Fibroblast of pulmonary artery (primary cell): Measurements from ENCODE around the gene ATP6V1G2.
A peak's percentile ranks its signal among the peaks of the same experiment; 100 is the strongest.
"Not testable (repeated sequence)": the region's sequence is repeated elsewhere in the genome, so short reads cannot be mapped to it uniquely, and the experiment has no call there.

Source experiments
- DNase-seq: peaks from one replicate; pipeline ENCODE4 v3.0.0-alpha.2; 2010; ENCODE audit warnings: low read depth
- H3K4me3 ChIP-seq: replicated peaks from 2 replicates; pipeline ENCODE4 v1.5.1; 2011; ENCODE audit warnings: low read depth, mild to moderate bottlenecking, control low read depth, low read length, moderate library complexity
- CTCF ChIP-seq: IDR thresholded peaks from 2 replicates; pipeline ENCODE4 v1.5.1; 2011; ENCODE audit warnings: mild to moderate bottlenecking, control low read depth, low read length, inconsistent platforms; ENCODE audit errors: missing control alignments

The ATP6V1G2 gene

GRCh38 chr6:31546339-31546957, at the start of gene ATP6V1G2:
Gene ATP6V1G2, minus strand, starts transcription at chr6:31546608. Its CDS starts 49 bp downstream, at chr6:31546559.
- peak within 1 kb of the TSS; percentile 61 for H3K4me3 ChIP-seq
- TF ChIP-seq CTCF = no peak

GRCh38 chr6:31592396-31592771, 46.0 kb upstream of the ATP6V1G2 start:
- no peak for DNase-seq
- no peak overlapping the region for H3K4me3 ChIP-seq
- TF ChIP-seq CTCF = no peak

More at GRCh38 chr6:31546339-31546957, at the start of gene ATP6V1G2:
- DNase-seq = peak; percentile 93

- not testable (repeated sequence) for DNase-seq, H3K4me3 ChIP-seq
Observed at GRCh38 chr6:31590691-31591090, 44.3 kb upstream of the ATP6V1G2 start.

GRCh38 chr6:31588871-31589650, 42.7 kb upstream of the ATP6V1G2 start:
- DNase-seq = no peak
- TF ChIP-seq CTCF = no peak
- no peak overlapping the region for H3K4me3 ChIP-seq

GRCh38 chr6:31587791-31588777, 41.7 kb upstream of the ATP6V1G2 start:
- H3K4me3 ChIP-seq = no peak overlapping the region
- no peak for DNase-seq
- TF ChIP-seq CTCF = no peak

- no peak for DNase-seq
Observed at GRCh38 chr6:31586599-31587281, 40.3 kb upstream of the ATP6V1G2 start.

More at GRCh38 chr6:31586599-31587281, 40.3 kb upstream of the ATP6V1G2 start:
- no peak for TF ChIP-seq CTCF
- H3K4me3 ChIP-seq = no peak overlapping the region
